Body of pancreas (tissue), 4 donors: ENCODE data around the gene CXCL9.

Experiments
- POLR2A ChIP-seq, 3 donors: fragments of 450-650 bp; IDR thresholded peaks; one replicate each; pipeline ENCODE4 v1.6.1; 2016; ENCODE audit warnings: antibody characterized with exemption in 3 of 3, mild to moderate bottlenecking in 2 of 3
- TF ChIP-seq, protein P1 (sequence below), 7 experiments: fragments of 450-650 bp in 4 of 7; fragments of 200-600 bp in 3 of 7; sonication (generic) in 3 of 7; IDR thresholded peaks; one replicate each; pipeline ENCODE4 v1.5.1; 2016 to 2019; ENCODE audit warnings: antibody characterized with exemption in 7 of 7

DNA sequence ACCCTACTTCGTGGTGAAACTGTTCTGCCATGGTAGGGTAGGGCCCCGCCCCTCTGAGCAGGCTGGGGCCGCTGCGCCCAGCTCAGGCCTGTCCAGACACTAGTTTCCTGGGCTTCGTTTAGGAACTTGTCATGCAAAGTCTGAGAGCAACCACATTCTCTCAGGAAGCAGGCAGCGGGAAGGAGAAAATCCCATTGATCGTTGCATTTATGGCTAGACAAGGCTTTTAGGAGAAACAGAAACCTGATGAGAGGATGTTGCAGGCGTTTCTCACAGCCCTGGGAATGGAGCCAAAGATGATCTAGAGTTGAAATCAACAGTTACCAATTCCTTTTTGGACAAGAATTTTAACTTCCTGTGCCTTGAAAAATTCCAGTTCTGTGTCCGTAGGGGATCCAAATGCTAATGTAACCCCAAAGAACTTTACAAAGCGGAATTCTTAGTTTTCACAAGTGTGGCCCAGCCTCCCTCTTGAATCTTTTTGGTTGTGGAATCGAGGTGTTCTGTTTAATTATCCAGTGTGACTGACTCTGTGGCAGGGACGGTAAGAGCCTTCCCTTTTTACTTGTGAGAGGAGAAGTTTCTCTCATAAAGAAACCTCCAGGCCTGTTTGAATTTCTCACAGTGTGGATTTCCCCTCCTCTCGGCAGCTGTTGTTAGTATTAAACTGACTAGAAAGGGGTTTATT, 4.5 kb upstream of the CXCL9 start:
- TF ChIP-seq POLR2A (IDR thresholded peaks at IDR 0.05), result no peak
- TF ChIP-seq, protein P1, sequence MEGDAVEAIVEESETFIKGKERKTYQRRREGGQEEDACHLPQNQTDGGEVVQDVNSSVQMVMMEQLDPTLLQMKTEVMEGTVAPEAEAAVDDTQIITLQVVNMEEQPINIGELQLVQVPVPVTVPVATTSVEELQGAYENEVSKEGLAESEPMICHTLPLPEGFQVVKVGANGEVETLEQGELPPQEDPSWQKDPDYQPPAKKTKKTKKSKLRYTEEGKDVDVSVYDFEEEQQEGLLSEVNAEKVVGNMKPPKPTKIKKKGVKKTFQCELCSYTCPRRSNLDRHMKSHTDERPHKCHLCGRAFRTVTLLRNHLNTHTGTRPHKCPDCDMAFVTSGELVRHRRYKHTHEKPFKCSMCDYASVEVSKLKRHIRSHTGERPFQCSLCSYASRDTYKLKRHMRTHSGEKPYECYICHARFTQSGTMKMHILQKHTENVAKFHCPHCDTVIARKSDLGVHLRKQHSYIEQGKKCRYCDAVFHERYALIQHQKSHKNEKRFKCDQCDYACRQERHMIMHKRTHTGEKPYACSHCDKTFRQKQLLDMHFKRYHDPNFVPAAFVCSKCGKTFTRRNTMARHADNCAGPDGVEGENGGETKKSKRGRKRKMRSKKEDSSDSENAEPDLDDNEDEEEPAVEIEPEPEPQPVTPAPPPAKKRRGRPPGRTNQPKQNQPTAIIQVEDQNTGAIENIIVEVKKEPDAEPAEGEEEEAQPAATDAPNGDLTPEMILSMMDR (IDR thresholded peaks at IDR 0.05), result no peak
